ENCODE data around the gene TRMT11.
"Not testable (repeated sequence)": the region's sequence is repeated elsewhere in the genome, so short reads cannot be mapped to it uniquely, and the experiment has no call there.

Gene TRMT11

GRCh38 chr6:125956506-125957390 lies 29.6 kb upstream of the TRMT11 start, which contains the start of gene HINT3:
TSS of gene HINT3 (plus strand) at chr6:125956770. CDS start at chr6:125956978, 208 bp downstream.
- peak; percentile 97 for DNase-seq

DNA sequence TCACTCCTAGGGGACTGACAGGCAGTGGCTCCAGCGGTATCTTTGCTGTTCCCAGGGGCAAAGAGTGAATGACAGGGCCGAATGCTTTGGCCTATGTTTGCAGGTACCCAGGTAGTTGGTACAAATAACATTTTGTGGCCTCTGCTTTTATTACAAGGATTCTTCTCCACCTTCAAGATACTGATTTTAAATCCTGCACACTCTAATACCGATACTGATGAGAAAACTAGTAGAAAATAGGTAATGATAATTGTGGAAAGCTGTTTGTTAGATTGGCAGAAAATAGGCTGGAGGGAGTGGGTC lies 29.0 kb upstream of the TRMT11 start:
- DNase-seq, result no peak

DNA sequence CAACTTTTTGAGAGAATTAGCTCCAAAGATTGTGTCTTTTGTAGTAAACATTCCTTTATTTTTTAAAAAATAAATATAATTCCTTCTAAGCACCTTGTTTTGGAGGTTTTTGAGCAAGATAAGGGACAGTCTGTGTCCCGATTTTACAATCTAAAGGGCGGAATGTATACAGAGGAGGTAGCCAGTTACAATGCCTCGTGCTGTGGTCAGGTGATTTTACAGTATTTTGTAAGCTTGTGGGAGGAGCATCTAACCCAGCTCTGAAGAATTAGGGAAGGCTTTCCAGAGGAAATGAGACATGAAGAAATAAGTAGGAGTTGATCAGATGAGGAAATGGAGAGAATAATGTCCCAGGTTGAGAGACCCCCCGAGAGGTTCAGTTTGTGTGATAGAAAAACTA lies 28.5 kb upstream of the TRMT11 start:
- no peak for DNase-seq

DNA sequence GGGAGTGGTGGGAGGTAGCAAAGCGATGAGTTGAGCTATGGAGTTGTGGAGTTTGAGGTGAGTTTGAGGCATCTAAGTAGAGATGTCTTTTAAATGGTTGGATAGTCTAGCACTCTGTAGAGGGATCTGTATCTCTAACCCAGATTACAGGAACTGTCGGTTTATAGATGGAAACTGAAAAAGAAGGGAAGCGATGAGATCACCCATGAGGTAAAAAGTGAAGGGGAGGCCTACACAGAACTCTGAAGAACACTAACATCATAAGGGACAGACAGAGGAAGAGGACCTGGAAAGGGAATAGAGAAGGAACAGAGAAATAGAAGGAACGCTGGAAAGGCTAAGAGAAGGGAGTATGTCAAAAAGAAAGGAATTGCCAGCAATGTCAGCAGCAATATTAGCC lies 27.3 kb upstream of the TRMT11 start:
- DNase-seq, result no peak

- no peak for DNase-seq
These were observed 25.2 kb upstream of the TRMT11 start for GRCh38 chr6:125961117-125961516.

GRCh38 chr6:125962900-125963497 lies 23.3 kb upstream of the TRMT11 start:
- no peak for DNase-seq

DNA sequence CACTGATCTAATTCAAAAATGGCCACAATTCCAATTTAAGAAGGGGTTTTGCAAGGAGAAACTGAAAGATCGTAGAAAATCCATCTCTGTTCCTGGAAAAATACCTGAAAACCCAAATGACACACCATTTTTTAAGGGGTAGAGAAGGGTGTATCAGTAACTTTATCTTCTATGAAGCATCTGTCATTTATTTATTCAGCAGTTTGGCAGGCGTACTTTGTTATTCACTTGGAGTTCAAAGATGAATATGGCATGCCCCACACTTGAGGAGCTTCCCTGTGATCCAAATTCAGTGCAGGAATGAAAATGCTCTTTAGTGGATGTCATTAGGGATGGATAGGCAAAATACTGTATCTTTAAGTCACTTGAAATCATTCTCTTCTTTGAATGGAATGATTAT lies 22.5 kb upstream of the TRMT11 start:
- DNase-seq, result no peak

DNA sequence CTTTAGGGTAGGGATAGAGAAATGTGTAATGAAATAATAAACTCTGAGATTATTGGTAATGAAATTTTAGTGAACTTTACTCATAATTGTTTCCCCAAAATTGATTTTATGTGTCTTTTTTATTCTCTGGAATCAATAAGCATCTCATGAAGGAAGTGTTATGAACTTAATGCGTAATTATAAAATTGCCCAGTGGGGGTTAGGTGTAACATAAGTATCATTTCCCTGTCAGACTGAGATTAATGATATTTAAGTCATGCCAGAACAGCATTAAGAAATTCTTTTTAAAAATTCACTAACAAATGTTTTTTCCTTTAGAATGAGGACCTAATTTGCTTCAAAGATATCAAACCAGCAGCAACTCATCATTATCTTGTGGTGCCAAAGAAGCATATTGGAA lies 19.8 kb upstream of the TRMT11 start:
- no peak for DNase-seq

- DNase-seq, result no peak
These were observed 17.8 kb upstream of the TRMT11 start for GRCh38 chr6:125968493-125968892.

- no peak for DNase-seq
These were observed 15.6 kb upstream of the TRMT11 start for GRCh38 chr6:125970760-125971159.

DNA sequence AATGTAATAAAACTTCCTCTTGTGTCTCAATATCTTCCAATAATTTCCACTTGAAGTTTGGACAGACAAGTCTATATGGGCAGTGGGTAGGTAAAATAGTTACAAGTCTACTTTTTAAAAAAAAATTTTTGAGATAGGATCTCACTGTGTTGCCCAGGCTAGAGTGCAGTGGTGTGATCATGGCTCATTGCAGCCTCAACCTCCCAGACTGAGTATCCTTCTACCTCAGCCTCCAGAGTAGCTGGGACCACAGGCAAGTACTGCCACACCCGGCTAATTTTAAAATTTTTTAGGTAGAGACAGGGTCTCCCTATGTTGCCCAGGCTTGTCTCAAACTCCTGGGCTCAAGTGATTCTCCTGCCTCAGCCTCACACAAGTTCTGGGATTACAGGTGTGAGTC lies 13.9 kb upstream of the TRMT11 start:
- not testable (repeated sequence) for DNase-seq

DNA sequence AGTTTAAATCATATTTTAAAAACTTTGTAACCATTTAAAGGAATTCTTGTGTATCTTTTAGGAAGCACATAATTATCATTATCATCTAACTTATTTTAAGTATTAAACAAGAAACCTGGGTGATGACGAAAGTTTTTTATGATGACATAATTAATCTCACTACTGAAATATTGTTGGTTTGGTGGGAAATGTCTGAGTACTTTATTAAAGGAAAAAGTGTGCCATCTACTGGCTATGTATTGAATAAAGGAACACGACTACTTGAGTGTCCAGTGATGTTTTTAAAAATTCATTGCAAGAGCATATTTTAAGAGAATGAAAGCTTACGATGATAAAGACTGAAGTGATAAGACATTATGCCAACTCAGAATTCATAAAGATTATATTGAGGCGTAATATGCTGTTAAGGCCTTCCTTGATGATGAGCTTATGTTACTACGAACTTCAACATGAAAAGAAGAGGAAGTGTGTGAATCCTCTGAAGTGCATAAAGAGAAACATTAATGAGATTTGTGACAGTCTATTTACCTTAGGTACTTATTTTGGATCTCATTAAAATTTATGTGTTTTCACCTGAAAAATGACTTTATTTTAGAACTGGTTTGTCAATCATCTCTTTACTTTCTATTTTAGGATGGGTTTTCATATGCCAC lies 12.0 kb upstream of the TRMT11 start:
- DNase-seq, result peak; percentile 74

DNA sequence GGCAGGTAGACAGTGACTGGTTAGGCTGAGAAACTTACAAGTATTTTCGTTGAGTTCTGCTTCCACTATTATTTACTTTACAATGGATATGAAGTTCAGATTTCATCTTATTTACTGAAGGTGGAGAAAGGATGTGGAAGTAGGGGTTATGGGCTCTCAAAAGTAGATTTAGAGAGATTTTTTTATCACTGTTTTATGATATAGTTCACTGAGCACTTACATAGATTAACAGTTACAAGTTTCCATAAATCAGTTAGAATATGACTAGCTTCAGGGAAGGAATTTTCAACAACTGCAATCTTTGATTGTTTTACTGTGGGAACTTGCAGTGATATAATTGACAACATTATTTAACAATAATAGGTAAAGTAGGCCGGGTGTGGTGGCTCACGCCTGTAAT lies 7.2 kb upstream of the TRMT11 start:
- no peak for DNase-seq

DNA sequence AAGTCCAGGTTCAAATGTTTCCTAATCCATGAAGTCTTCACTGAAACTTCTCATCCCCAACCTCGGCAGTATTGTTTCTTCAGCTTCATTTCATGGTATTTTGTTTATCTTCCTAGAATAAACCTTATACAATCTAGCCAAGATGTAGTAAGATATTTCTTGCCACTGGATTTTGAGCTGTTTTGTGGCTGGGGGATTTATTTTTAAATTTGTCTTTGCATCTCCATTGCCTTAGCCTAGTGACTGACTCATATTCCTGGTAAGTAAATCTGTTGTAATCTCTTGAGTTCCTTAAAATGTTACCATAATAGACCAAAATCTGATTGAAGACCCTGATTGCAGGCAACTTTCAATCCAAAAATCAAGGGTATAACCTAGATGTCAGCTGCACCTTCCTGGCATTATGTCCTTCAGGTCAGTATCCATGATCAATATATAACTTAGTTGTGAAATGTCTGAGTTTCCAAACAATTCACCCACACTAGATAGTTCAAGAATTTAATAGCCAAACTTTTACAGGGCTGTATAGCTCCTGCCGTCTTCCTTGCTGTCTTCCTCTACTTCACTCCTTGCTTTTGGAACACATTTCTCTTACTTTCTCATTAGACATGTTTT lies 4.7 kb upstream of the TRMT11 start:
- DNase-seq, result no peak

DNA sequence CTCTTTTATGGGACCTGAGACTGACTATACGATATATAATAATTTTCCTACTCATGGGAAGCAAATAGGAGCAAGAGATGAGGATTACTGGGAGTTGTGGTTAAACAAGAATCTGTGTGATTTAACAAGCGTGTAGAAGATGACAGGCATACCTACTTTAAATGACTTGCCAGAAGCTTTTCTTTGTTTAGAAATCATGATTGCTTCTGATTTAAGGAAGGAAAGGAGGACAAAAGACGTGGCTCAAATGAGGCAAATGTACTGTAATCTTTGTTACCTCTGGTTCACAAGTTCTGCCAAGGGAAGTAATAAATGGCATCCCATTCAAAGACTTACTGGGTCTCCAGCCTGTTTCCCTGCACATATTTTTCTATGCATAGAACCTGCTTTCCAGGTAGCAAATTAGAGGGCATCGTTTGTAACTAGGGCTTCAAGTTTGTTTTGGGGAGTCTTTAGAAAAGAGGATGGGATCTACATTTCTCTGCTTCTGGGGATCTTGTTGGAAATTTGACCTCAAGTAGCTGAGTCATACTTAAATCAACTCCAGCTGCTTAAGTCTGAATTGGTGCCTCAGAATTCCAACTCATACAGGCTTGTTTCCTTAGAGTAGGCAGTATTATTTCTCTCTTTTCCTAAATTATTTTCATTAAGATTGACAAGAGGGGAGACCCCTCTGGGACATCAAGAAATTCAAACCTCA lies 2.9 kb upstream of the TRMT11 start:
- DNase-seq, result peak; percentile 84

DNA sequence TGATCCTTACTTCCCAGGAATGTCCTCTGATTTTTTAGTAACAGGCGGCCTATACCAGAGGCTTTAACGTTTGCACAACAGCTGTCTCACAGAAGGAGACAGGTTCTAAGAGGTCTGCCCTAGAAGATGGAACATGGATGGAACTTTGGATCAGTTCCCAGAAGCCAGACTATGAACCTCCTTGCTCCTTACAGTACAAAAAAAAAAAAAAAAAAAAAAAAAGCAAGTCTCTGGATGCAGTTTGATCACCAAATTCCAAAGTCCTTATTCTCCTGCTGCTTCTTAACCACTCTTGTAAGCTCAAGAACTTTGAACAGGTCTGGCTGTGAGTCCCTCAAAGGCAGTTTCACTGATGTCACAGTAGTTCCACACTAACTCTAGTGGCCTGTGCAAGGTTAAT lies 2.0 kb upstream of the TRMT11 start:
- DNase-seq, result peak; percentile 82

GRCh38 chr6:125985522-125985921 lies 818 bp upstream of the TRMT11 start:
- no peak for DNase-seq

DNA sequence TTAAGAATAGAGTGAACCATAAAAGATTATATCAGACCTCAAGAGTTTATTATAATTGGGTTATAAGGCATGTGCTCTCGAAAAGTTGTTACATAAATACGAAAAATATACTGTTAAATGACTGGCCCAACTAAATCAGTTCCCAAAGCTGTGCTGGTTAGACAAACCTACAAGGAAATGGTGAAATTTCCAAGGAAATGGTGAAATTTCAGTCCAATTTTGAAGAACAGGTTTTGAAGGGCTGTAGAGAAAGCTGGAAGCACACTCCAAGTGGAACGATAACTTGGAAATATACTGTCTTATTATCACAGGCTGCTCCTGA lies 400 bp upstream of the TRMT11 start:
- DNase-seq, result no peak

GRCh38 chr6:125987026-125987617 lies 782 bp downstream of the TRMT11 start:
- DNase-seq, result peak; percentile 23

DNA sequence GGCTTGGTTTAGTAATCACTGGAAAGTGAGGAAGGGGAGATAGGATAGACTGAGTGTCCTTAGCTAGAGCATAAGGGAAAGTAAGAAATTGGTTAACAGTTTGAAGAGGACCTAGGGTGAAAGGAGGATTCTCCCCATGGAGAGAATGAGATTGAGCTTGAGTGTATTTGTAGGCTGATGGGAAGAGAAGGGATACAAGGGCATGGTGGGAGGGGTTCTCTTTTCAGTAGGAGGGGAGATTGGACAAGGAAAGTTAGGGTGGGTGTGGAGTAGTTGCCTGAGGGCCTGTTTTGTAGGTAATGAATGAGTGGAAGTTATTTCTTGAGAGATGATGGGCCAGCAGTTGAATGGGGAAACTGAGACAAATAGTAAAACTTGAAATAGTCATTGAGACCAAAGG lies 1.9 kb downstream of the TRMT11 start:
- no peak for DNase-seq

DNA sequence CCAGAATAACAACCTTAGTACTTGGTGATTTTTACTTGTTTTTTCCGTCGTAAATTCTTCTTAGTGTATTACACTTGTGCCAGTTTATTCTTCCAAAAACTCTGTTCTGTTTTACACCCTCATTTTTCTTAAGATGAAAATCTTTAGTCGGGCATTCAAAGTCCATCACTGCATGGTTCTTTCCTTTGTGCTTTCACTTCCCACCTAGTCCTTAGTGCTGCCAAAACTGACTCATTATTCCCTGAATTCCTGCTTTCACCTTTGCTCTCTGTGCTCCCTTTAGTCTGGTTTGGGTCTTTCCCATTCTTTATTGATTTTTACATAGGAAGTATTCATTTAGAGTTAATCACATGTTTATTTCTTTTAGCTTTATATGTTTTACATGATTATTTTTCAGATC lies 3.3 kb downstream of the TRMT11 start:
- DNase-seq, result no peak

- DNase-seq, result no peak
These were observed 5.3 kb downstream of the TRMT11 start for GRCh38 chr6:125991653-125992052.

Data from fibroblast of skin of scalp (primary cell).